GM23248 (cell line): ENCODE results near the gene PROK1.

Experiments used
- EZH2 ChIP-seq: fragments of 200-600 bp; sonication (generic); IDR thresholded peaks from 2 replicates; pipeline ENCODE4 v1.6.1; 2018; ENCODE audit warnings: antibody characterized with exemption, mild to moderate bottlenecking; ENCODE audit not compliant: insufficient read depth, poor library complexity, severe bottlenecking
- EZH2phosphoT487 ChIP-seq: fragments of 200-600 bp; sonication (generic); IDR thresholded peaks from 2 replicates; pipeline ENCODE4 v1.6.1; 2018; ENCODE audit warnings: antibody characterized with exemption, moderate library complexity, mild to moderate bottlenecking, low read depth; ENCODE audit not compliant: insufficient read depth

DNA sequence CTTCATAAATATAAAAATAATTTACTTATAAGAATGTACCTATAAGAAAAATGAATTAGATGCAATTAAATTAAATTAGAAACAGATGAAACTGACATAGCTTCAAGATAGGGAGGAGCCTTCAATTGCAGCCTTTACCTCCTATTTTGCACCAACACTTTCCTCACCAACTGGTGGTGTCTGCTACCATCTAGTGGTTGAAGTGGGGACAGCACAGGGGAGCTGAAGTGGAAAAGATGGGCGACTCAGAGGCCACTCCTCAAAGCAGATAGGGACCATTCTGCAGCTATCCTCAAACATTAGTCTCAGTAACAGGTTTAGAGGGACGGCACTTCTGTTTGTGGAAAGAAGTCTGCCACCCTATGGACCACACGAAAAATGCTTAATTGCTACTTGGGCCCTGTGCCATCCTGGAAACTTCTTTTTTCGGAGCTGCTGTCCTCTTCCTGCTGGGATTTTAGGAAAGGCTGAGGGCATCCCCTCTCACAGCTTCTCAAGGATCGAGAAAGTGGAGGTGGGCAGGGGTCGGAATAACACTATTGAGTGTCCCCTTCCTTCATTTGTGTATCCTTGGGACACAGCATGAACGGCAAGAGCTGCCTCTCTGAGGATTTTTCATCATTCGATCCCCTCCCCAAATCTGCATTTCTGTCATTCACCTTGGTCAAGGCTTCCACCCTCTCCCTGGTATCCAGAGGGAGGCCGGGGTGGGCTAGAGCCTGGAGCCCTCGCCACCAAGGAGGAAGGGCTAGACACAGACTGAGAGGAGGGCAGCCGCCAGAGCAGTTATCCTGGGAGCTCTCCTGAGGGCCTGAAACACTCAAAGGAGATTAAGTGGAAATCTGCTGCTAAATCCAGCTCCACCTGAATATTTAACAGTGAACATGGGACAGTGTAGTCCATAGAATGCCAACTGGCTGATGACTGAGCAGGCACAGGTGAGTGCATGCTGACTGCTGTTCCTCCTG is 9.6 kb downstream of the PROK1 start:
- TF ChIP-seq EZH2 (no peak), EZH2phosphoT487 (no peak)
